ENCODE data around the gene TMEM44.

Gene TMEM44

DNA sequence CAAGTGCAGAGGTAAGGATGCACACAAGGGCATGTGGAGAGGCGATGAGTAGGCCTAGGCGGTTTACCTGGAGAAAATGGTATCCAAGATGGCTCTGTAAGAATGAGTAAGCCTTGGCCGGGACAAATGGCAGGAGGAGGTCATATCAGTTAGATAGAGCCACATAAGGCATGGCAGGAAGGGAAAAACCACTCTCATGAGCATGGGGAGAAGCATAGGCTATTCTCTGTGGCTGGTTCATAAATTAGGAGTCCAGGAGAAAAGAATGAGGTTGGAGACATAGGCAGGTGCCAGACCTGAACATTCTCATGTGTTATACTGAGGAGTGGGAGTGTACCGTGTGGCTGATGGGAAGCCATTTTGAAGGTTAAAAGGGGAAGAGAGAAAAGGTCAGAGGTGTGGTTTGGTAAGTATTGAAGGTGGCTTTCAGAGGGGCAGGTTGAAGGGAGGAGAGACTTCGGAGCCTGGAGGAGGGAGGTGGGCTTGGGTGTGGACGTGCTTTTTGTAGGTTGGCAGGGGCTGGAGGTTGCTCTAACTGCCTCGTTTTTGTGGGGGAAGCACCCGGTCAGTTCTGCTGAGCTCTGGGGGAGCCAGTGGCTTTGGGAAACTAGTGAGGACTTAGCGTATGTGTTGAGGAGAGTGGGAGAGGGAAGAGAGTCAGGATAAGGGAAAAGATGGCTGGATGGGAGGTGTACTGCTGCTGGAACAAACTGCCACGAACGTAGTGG, 47.8 kb upstream of the TMEM44 start:
- Histone ChIP-seq H3K27me3 (ENCODE audit: low read length) (no peaks in the 10 kb centered on the region), H3F3A (ENCODE audit: insufficient read depth) (no peaks in the 10 kb centered on the region), H3K9me3 (ENCODE audit: insufficient read depth, low read length) (no peaks in the 10 kb centered on the region), H3K79me2 (ENCODE audit: insufficient read depth, low read length) (no peaks in the 10 kb centered on the region), H4K20me1 (ENCODE audit: low read depth, low read length) (no peaks in the 10 kb centered on the region), H3K9ac (ENCODE audit: low read length) (no peak overlapping the region), H3K4me3 (ENCODE audit: insufficient read depth, low read length, poor library complexity, severe bottlenecking) (no peak overlapping the region), H3K27ac (ENCODE audit: low read depth, low read length) (no peak overlapping the region), H3K9me2 (replicated peaks; ENCODE audit: insufficient read depth, low read length) (no peaks in the 10 kb centered on the region), H3K36me3 (ENCODE audit: low read length) (no peaks in the 10 kb centered on the region), H3K4me2 (ENCODE audit: low read depth, low read length, poor library complexity, severe bottlenecking) (no peak overlapping the region), H2AFZ (ENCODE audit: low read depth, low read length, severe bottlenecking) (no peak overlapping the region)
- no peak for TF ChIP-seq EZH2phosphoT487 (conservative IDR thresholded peaks at IDR 0.05; ENCODE audit: low read length)
- TF ChIP-seq, protein P1, sequence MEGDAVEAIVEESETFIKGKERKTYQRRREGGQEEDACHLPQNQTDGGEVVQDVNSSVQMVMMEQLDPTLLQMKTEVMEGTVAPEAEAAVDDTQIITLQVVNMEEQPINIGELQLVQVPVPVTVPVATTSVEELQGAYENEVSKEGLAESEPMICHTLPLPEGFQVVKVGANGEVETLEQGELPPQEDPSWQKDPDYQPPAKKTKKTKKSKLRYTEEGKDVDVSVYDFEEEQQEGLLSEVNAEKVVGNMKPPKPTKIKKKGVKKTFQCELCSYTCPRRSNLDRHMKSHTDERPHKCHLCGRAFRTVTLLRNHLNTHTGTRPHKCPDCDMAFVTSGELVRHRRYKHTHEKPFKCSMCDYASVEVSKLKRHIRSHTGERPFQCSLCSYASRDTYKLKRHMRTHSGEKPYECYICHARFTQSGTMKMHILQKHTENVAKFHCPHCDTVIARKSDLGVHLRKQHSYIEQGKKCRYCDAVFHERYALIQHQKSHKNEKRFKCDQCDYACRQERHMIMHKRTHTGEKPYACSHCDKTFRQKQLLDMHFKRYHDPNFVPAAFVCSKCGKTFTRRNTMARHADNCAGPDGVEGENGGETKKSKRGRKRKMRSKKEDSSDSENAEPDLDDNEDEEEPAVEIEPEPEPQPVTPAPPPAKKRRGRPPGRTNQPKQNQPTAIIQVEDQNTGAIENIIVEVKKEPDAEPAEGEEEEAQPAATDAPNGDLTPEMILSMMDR (IDR thresholded peaks at IDR 0.05; ENCODE audit: insufficient read depth, low read length, poor library complexity, severe bottlenecking), result no peak

- Histone ChIP-seq H3K27ac (ENCODE audit: low read depth, low read length) (no peak overlapping the region), H3K4me2 (ENCODE audit: low read depth, low read length, poor library complexity, severe bottlenecking) (no peak overlapping the region), H3F3A (ENCODE audit: insufficient read depth) (no peaks in the 10 kb centered on the region), H2AFZ (ENCODE audit: low read depth, low read length, severe bottlenecking) (no peak overlapping the region), H3K9me2 (replicated peaks; ENCODE audit: insufficient read depth, low read length) (no peaks in the 10 kb centered on the region), H3K9ac (ENCODE audit: low read length) (no peak overlapping the region), H3K36me3 (ENCODE audit: low read length) (no peaks in the 10 kb centered on the region), H4K20me1 (ENCODE audit: low read depth, low read length) (no peaks in the 10 kb centered on the region), H3K27me3 (ENCODE audit: low read length) (no peaks in the 10 kb centered on the region), H3K79me2 (ENCODE audit: insufficient read depth, low read length) (peaks cover 5% of the 10 kb centered on the region; the same call in 1 of the 2 replicates), H3K4me3 (ENCODE audit: insufficient read depth, low read length, poor library complexity, severe bottlenecking) (no peak overlapping the region), H3K9me3 (ENCODE audit: insufficient read depth, low read length) (no peaks in the 10 kb centered on the region)
- no peak for TF ChIP-seq EZH2phosphoT487 (conservative IDR thresholded peaks at IDR 0.05; ENCODE audit: low read length)
- TF ChIP-seq, protein P1 (IDR thresholded peaks at IDR 0.05; ENCODE audit: insufficient read depth, low read length, poor library complexity, severe bottlenecking), result no peak
Observed at GRCh38 chr3:194676471-194676870, 43.3 kb upstream of the TMEM44 start.

GRCh38 chr3:194675680-194676079, 42.5 kb upstream of the TMEM44 start:
- Histone ChIP-seq H3K4me3 (ENCODE audit: insufficient read depth, low read length, poor library complexity, severe bottlenecking) (no peak overlapping the region), H3K27ac (ENCODE audit: low read depth, low read length) (no peak overlapping the region), H3K27me3 (ENCODE audit: low read length) (no peaks in the 10 kb centered on the region), H3K4me2 (ENCODE audit: low read depth, low read length, poor library complexity, severe bottlenecking) (no peak overlapping the region), H2AFZ (ENCODE audit: low read depth, low read length, severe bottlenecking) (no peak overlapping the region), H3K9me2 (replicated peaks; ENCODE audit: insufficient read depth, low read length) (no peaks in the 10 kb centered on the region), H3K79me2 (ENCODE audit: insufficient read depth, low read length) (peaks cover 13% of the 10 kb centered on the region), H3K36me3 (ENCODE audit: low read length) (no peaks in the 10 kb centered on the region), H3K9ac (ENCODE audit: low read length) (no peak overlapping the region), H3K9me3 (ENCODE audit: insufficient read depth, low read length) (no peaks in the 10 kb centered on the region), H4K20me1 (ENCODE audit: low read depth, low read length) (peaks cover 5% of the 10 kb centered on the region; the same call in 1 of the 2 replicates), H3F3A (ENCODE audit: insufficient read depth) (no peaks in the 10 kb centered on the region)
- TF ChIP-seq, protein P1 (IDR thresholded peaks at IDR 0.05; ENCODE audit: insufficient read depth, low read length, poor library complexity, severe bottlenecking), result no peak
- TF ChIP-seq EZH2phosphoT487 (conservative IDR thresholded peaks at IDR 0.05; ENCODE audit: low read length), result no peak
